ENCODE data around the gene PALM.
"Not testable (repeated sequence)": the region's sequence is repeated elsewhere in the genome, so short reads cannot be mapped to it uniquely, and the experiment has no call there.

The PALM gene

GRCh38 chr19:709196-709964, 645 bp downstream of the PALM start:
- no peak for DNase-seq

GRCh38 chr19:709965-710571, 1.3 kb downstream of the PALM start:
- no peak for DNase-seq

- no peak for DNase-seq
Measured at GRCh38 chr19:710767-711166, 2.0 kb downstream of the PALM start.

- no peak for DNase-seq
Measured at GRCh38 chr19:711254-711653, 2.5 kb downstream of the PALM start.

GRCh38 chr19:715347-715746, 6.6 kb downstream of the PALM start:
- DNase-seq: no peak

- no peak for DNase-seq
Measured at GRCh38 chr19:718251-718951, 9.7 kb downstream of the PALM start.

- DNase-seq: no peak
Measured at GRCh38 chr19:718991-719512, 10.3 kb downstream of the PALM start.

- no peak for DNase-seq
Measured at GRCh38 chr19:719636-720344, 11.1 kb downstream of the PALM start.

GRCh38 chr19:720345-721160, 11.8 kb downstream of the PALM start:
- no peak for DNase-seq

GRCh38 chr19:722553-723101, 13.9 kb downstream of the PALM start:
- no peak for DNase-seq

GRCh38 chr19:723247-723646, 14.5 kb downstream of the PALM start:
- DNase-seq: no peak

GRCh38 chr19:723714-724113, 15.0 kb downstream of the PALM start:
- DNase-seq: no peak

- DNase-seq: no peak
Measured at GRCh38 chr19:725461-726089, 16.8 kb downstream of the PALM start.

- DNase-seq: no peak
Measured at GRCh38 chr19:726993-727956, 18.5 kb downstream of the PALM start.

GRCh38 chr19:728011-728410, 19.3 kb downstream of the PALM start:
- no peak for DNase-seq

- DNase-seq: not testable (repeated sequence)
Measured at GRCh38 chr19:729564-729963, 20.8 kb downstream of the PALM start.

- no peak for DNase-seq
Measured at GRCh38 chr19:729965-730668, 21.4 kb downstream of the PALM start.

- DNase-seq: no peak
Measured at GRCh38 chr19:731000-731399, 22.3 kb downstream of the PALM start.

Data from activated naive CD4-positive, alpha-beta T cell treated with Interleukin-2 at 50 U/mL for 16 hours (primary cell).